ENCODE results near the gene PTOV1.

DNA sequence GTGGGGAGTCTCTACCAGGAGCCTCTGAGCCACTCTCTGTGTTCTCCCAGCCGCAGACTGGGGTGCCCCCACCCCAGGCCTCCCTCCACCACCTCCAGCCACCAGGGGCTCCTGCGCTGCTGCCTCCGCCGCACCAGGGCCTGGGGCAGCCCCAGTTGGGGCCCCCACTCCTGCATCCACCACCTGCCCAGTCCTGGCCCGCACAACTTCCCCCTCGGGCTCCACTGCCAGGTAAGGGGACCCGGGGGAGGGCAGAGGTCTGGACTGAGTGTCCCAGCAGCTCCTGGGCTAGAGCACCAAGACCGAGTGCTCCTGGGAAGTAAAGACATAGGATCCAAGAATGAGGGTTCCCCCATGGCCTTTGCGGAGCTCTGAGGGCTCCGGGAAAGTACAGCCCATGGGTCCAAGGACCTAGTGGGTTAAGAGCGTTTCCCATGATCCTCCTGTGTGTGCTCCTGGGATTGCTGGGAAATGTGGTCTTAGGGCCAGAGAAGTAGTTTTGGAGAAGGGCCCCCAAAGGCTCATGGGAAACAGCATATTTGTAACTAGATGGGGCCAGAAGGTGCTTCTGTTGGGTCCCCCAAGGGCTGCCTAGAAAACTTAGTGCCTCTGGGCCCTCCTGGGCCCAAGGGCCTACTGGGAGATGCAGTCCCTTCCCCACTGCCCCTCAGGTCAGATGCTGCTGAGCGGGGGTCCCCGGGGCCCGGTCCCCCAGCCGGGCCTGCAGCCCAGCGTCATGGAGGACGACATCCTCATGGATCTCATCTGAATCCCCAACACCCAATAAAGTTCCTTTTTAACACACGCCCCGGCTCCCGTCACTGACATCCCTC, 14.6 kb upstream of the PTOV1 start:
- TF ChIP-seq, protein P1, sequence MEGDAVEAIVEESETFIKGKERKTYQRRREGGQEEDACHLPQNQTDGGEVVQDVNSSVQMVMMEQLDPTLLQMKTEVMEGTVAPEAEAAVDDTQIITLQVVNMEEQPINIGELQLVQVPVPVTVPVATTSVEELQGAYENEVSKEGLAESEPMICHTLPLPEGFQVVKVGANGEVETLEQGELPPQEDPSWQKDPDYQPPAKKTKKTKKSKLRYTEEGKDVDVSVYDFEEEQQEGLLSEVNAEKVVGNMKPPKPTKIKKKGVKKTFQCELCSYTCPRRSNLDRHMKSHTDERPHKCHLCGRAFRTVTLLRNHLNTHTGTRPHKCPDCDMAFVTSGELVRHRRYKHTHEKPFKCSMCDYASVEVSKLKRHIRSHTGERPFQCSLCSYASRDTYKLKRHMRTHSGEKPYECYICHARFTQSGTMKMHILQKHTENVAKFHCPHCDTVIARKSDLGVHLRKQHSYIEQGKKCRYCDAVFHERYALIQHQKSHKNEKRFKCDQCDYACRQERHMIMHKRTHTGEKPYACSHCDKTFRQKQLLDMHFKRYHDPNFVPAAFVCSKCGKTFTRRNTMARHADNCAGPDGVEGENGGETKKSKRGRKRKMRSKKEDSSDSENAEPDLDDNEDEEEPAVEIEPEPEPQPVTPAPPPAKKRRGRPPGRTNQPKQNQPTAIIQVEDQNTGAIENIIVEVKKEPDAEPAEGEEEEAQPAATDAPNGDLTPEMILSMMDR (IDR thresholded peaks at IDR 0.05; ENCODE audit: low read depth, low read length, missing input control), result no peak
- no peak for TF ChIP-seq JUND (IDR thresholded peaks at IDR 0.05)
